HAP-1 (cell line): Measurements from ENCODE around the gene CTSD.

Experiments used
- DNase-seq, 2 experiments: peaks; one replicate each; pipeline ENCODE4 v3.0.0-alpha.2; 2016 to 2020; ENCODE audit warnings: low spot score in 2 of 2
- H3K27me3 ChIP-seq: fragments of 250-450 bp; sonication (Bioruptor Pico); 2 replicates; pipeline ENCODE4 v1.5.1; 2020; ENCODE audit warnings: low read depth, mild to moderate bottlenecking, moderate library complexity
- H3K36me3 ChIP-seq: fragments of 250-450 bp; sonication (Bioruptor Pico); replicated peaks from 2 replicates; pipeline ENCODE4 v1.5.1; 2020; ENCODE audit warnings: mild to moderate bottlenecking
- H3K4me1 ChIP-seq: fragments of 250-450 bp; sonication (Bioruptor Pico); 2 replicates; pipeline ENCODE4 v1.5.1; 2020; ENCODE audit warnings: mild to moderate bottlenecking
- H3K4me3 ChIP-seq: fragments of 250-450 bp; sonication (Bioruptor Pico); 2 replicates; pipeline ENCODE4 v1.5.1; 2020; ENCODE audit warnings: mild to moderate bottlenecking, moderate library complexity
- H3K9me3 ChIP-seq: fragments of 250-450 bp; sonication (Bioruptor Pico); 2 replicates; pipeline ENCODE4 v1.5.1; 2020; ENCODE audit warnings: mild to moderate bottlenecking, moderate library complexity
- in situ Hi-C: fragments of 300-500 bp; cut with MboI; formaldehyde crosslinking; loops from 3 replicates; pipeline ENCODE4 v1.14.3; 2020; ENCODE audit warnings: low sequenced_read_pairs, inconsistent platforms, mixed read lengths

Gene CTSD

GRCh38 chr11:1791912-1792311 is 28.2 kb upstream of the CTSD start:
- no peaks in the 10 kb centered on the region for H3K9me3 ChIP-seq
- H3K4me1 ChIP-seq = no peaks in the 10 kb centered on the region
- no peak overlapping the region for H3K4me3 ChIP-seq
- H3K36me3 ChIP-seq = no peaks in the 10 kb centered on the region
- peaks cover 36% of the 10 kb centered on the region for H3K27me3 ChIP-seq
- DNase-seq = no peak
- in situ Hi-C loops = no loop called here

GRCh38 chr11:1786466-1786865 is 22.7 kb upstream of the CTSD start:
- in situ Hi-C loops = no loop called here
- Histone ChIP-seq H3K36me3 (no peaks in the 10 kb centered on the region), H3K9me3 (no peaks in the 10 kb centered on the region), H3K4me3 (no peak overlapping the region), H3K4me1 (no peaks in the 10 kb centered on the region), H3K27me3 (peaks cover 5% of the 10 kb centered on the region)
- no peak for DNase-seq

GRCh38 chr11:1785749-1786413 is 22.2 kb upstream of the CTSD start:
- H3K4me1 ChIP-seq = no peaks in the 10 kb centered on the region
- in situ Hi-C loops = no loop called here
- no peak overlapping the region for H3K4me3 ChIP-seq
- no peak for DNase-seq
- H3K9me3 ChIP-seq = no peaks in the 10 kb centered on the region
- H3K27me3 ChIP-seq = peaks cover under 1% of the 10 kb centered on the region; the same call in 1 of the 2 replicates
- H3K36me3 ChIP-seq = no peaks in the 10 kb centered on the region

GRCh38 chr11:1784761-1785650 is 21.3 kb upstream of the CTSD start:
- H3K4me3 ChIP-seq = no peak overlapping the region
- H3K4me1 ChIP-seq = no peaks in the 10 kb centered on the region
- in situ Hi-C loops = no loop called here
- DNase-seq = no peak
- no peaks in the 10 kb centered on the region for H3K27me3 ChIP-seq
- H3K36me3 ChIP-seq = no peaks in the 10 kb centered on the region
- no peaks in the 10 kb centered on the region for H3K9me3 ChIP-seq

- no peak for DNase-seq
- Histone ChIP-seq H3K9me3 (no peaks in the 10 kb centered on the region), H3K36me3 (no peaks in the 10 kb centered on the region), H3K4me3 (no peak overlapping the region), H3K4me1 (no peaks in the 10 kb centered on the region), H3K27me3 (no peaks in the 10 kb centered on the region)
- in situ Hi-C loops = no loop called here
These were observed 20.2 kb upstream of the CTSD start for GRCh38 chr11:1783725-1784529.

- in situ Hi-C loops = no loop called here
- Histone ChIP-seq H3K9me3 (no peaks in the 10 kb centered on the region), H3K36me3 (no peaks in the 10 kb centered on the region), H3K27me3 (no peaks in the 10 kb centered on the region), H3K4me3 (no peak overlapping the region), H3K4me1 (no peaks in the 10 kb centered on the region)
- no peak for DNase-seq
These were observed 19.4 kb upstream of the CTSD start for GRCh38 chr11:1782831-1783724.

- in situ Hi-C loops = no loop called here
- Histone ChIP-seq H3K27me3 (no peaks in the 10 kb centered on the region), H3K4me1 (no peaks in the 10 kb centered on the region)
These were observed 18.4 kb upstream of the CTSD start for GRCh38 chr11:1782031-1782590.

GRCh38 chr11:1781593-1781975 is 17.9 kb upstream of the CTSD start:
- DNase-seq = no peak
- Histone ChIP-seq H3K4me1 (no peaks in the 10 kb centered on the region), H3K9me3 (no peaks in the 10 kb centered on the region), H3K27me3 (no peaks in the 10 kb centered on the region), H3K4me3 (no peak overlapping the region), H3K36me3 (no peaks in the 10 kb centered on the region)
- in situ Hi-C loops = no loop called here

More at GRCh38 chr11:1782031-1782590, 18.4 kb upstream of the CTSD start:
- H3K9me3 ChIP-seq = no peaks in the 10 kb centered on the region
- H3K36me3 ChIP-seq = no peaks in the 10 kb centered on the region
- no peak for DNase-seq
- no peak overlapping the region for H3K4me3 ChIP-seq

- Histone ChIP-seq H3K4me3 (no peak overlapping the region), H3K4me1 (no peaks in the 10 kb centered on the region), H3K9me3 (no peaks in the 10 kb centered on the region), H3K36me3 (no peaks in the 10 kb centered on the region), H3K27me3 (no peaks in the 10 kb centered on the region)
- DNase-seq = no peak
- in situ Hi-C loops = no loop called here
These were observed 17.2 kb upstream of the CTSD start for GRCh38 chr11:1780700-1781592.

GRCh38 chr11:1779806-1780699 is 16.3 kb upstream of the CTSD start:
- in situ Hi-C loops = no loop called here
- DNase-seq = no peak
- H3K36me3 ChIP-seq = no peaks in the 10 kb centered on the region
- no peaks in the 10 kb centered on the region for H3K27me3 ChIP-seq
- no peaks in the 10 kb centered on the region for H3K4me1 ChIP-seq
- H3K9me3 ChIP-seq = no peaks in the 10 kb centered on the region
- no peak overlapping the region for H3K4me3 ChIP-seq

GRCh38 chr11:1779034-1779805 is 15.5 kb upstream of the CTSD start:
- Histone ChIP-seq H3K4me1 (no peaks in the 10 kb centered on the region), H3K9me3 (no peaks in the 10 kb centered on the region), H3K27me3 (no peaks in the 10 kb centered on the region), H3K36me3 (no peaks in the 10 kb centered on the region), H3K4me3 (no peak overlapping the region)
- in situ Hi-C loops = no loop called here
- no peak for DNase-seq
